GM20431 (cell line): ENCODE data around the gene DDX47.

ENCODE experiments used
- in situ Hi-C: fragments of 300-500 bp; cut with MseI, MboI; formaldehyde crosslinking; loops from one replicate; pipeline ENCODE4 v1.15.0; 2020; ENCODE audit warnings: low sequenced_read_pairs; ENCODE audit not compliant: unreplicated experiment

Gene DDX47

DNA sequence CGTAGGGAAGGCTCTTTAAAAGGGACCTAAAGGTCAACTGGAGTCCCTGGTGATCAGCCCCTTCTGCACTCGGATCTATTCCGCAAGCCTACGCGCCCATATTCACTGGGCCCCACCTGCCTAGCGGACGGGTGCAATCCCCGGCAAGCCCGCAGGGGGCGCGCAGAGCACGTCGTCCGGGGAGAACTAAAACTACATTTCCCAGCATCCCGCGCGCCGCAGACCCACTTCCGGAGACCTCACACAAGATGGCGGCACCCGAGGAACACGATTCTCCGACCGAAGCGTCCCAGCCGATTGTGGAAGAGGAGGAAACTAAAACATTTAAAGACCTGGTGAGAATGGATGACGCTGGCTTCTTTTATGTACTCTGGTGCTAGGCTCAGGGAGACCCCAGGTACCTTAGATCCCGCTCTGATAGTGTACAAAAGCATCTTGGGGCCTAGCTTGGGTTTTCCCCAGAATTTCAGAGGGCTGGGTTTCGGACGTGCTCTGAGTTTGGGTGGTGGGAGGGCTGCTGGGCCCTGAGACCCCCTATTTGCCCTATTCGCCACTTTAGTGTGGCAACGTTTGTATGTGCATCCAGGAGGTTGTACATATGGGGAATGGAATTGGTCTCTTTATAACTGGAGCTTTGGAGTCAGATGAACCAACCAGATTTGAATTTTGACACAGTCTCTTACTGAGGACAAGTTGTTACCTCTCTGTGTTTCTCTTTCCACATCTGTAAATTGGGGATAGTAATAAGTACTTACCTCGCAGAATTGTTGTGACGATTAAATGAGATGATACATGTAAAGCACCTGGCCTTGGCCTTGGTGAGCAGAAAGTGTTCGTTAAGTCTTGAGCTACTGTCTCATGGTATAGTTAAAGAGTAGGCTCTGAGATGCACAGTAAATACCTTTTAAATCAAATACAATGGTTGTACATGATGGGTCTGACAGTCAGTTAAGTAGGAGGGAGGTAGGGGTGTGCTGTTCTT, at the start of gene DDX47:
Gene DDX47 (plus strand): TSS at position 227 of the 982 bp plus-strand sequence. CDS start 22 bp downstream, at position 249.
- in situ Hi-C loops, result no loop called here

DNA sequence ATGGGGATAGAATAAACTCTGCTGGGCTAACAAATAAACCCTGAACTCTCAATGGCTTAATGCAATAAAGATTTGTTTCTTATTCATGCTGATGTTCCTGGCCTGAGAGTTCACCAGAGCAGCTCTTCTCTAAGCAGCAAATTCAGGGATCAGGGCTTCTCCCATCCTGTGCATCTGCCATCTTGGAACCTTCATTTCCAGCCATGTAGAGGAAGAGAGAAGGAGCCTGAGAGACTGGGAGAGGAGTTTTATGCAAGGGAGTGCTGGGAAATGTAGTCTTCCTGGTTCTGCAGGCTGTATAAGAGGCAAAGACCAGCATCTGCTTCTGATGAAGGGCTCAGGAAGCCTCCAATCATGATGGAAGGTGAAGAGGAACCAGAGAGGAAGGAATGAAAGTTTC, 48.3 kb upstream of the DDX47 start:
- in situ Hi-C loops, result no loop called here

DNA sequence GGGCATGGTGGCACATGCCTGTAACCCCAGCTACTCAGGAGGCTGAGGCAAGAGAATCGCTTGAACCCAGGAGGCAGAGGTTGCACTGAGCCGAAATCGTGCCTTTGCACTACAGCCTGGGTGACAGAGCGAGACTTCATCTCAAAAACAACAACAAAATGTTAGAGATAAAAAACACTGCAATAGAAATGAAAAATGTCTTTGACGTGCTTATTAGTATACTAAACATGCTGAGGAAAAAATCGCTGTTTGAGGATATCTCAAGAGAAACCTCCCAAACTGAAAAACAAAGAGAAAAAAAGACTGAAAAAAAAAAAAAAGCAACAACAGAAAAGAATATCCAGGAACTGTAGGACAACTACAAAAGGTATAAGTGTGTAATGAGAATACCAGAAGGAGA, 42.9 kb upstream of the DDX47 start:
- in situ Hi-C loops, result no loop called here

DNA sequence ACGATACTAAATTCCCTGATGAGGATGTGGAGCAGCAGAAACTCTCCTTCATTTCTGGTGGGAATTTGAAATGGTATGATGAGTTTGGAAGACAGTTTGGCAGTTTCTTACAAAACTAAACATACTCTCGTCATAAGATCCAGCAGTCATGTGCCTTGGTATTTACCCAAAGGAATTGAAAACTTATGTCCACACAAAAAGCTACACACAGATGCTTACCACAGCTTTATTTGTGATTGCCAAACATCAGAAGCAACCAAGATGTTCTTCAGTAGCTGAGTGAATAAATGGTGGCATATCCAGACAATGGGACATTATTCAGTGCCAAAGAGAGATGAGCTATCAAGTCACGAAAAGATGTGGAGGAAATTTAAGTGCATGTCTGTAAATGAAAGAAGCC, 38.4 kb upstream of the DDX47 start:
- in situ Hi-C loops, result no loop called here

DNA sequence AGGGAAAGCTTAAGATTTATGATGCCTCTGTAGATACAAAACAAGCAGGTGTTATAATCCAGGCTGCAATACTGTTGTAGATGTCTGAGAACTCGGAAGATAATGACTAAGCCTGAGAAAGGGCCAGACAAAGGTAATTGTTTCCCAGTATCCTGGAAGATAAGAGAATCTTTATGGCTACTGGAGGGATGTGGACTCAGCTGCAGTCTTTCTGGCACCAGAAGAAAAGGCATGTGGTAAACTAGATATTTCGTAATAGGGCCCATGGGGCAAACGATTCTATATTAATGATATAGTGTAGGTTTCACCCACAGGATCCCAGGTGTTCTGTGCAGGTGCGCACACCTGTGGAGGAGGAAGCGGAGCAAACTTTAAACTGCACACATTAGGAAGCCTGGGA, 36.9 kb upstream of the DDX47 start:
- in situ Hi-C loops, result no loop called here

DNA sequence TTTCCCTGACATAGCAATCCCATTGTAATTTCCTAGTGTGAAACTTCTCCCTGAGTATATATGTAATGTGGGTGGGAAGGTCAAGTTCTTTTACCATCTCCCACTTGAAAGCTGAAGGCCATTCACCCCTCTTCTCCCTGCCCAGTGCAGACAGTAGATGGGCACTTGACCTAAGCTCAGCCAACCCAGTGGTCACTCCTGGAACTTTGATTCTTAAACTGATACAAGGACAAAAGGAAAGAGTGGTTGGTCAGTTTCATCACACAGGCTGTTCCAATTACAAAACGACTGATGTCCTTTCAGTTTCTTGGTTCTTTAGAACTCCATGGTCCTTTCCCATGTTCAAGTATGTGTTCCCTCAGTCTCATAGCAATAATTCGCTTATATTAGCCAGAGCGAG, 36.1 kb upstream of the DDX47 start:
- in situ Hi-C loops, result no loop called here

DNA sequence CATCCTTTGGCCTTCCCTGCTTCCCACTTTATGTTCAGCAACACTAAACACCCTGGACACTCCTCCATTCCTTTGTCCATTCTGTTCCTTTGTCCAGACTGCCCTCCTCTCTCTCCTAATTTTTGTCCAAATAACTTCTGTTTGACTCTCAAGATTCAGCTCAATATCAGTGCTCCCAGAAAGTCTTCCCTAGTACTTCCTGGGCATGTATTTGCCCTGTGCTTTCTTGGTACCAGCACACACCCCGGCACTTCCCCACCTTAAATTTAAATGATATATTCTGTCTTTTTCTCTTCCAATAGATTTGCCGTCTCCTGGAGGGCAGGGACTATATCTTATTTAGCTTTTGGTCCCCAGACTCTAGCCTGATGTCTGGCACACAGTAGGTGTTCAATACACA, 34.1 kb upstream of the DDX47 start:
- in situ Hi-C loops, result no loop called here

DNA sequence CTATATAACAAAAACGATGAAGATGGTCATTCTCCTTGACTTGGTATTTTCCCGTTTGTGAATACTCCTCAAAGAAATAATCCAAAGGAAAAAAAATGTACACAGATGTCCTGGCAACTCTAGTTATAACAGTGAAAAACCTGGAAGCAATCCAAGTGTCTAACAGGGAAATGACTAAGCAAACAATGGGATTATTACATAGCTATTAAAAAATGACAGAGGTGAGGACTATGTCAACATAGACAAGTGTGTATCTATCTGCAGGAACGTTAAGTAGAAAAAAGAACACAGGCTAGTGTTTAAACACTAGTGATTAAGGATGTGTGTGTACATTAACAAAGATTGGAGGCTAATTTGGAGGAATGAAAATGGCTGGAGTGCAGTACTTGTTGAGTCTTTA, 33.6 kb upstream of the DDX47 start:
- in situ Hi-C loops, result no loop called here

DNA sequence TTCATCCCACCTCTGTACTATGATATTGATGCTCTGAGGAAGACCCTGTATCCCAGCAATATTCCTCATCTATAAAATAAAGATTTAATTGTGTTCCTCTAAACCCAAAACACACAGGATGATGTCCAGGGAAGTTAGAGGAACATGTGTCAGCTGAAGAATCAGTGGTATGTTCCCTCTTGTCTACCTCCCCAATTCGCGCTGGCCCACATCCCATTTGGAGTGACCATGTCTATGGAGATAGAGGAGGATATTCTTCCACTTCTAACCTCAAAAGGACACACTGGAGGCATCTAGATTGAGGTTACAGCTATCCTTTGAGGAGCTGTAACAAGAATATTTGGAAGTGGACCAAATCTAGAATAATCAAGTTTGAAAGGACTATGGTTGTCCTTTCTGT, 29.0 kb upstream of the DDX47 start:
- in situ Hi-C loops, result no loop called here

DNA sequence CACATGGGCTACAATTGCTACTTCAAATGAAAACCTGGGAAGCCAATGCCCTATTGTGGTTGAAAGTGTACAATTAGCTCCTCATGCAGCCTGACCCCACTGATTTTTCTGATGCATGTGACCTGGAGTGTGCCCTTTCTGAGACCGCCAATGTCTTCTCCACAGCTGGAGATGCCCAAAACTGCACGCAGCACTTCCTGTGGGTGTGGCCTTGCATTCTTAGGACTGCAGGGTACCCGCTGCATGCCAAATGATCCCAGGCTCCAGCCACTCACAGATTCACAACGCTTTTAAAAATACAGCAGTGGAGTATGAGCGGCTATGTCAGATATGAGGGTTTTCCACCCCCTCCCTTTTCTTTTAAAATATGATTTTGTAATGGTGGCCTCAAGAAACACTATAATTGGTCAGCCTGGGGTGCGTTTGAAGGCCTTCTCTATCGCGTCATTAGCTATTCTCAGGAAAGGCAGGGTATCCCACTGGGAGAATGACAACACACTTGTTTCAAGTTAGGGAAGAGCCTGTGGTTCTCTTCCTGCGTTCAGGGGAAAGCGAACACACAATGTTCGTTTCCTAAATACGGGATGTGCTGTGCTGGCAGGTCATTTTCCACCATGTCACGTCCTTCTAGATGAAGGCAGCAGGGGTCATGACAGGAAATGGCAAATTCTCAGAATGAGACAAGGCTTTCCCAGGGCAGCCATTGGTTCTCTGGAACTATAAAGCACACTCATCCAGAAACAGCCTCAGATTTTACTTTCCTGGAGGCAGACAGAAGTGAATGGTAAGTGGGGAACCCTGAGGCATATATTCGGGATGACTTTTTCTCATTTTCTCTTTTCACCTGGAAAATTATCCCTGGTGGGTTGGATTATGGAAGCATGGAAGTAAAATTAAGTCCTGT, 28.0 kb upstream of the DDX47 start, which contains the start of gene APOLD1:
Gene APOLD1 (plus strand): TSS at position 749 of the 904 bp plus-strand sequence. CDS start 33 bp downstream, at position 782.
- in situ Hi-C loops, result no loop called here

DNA sequence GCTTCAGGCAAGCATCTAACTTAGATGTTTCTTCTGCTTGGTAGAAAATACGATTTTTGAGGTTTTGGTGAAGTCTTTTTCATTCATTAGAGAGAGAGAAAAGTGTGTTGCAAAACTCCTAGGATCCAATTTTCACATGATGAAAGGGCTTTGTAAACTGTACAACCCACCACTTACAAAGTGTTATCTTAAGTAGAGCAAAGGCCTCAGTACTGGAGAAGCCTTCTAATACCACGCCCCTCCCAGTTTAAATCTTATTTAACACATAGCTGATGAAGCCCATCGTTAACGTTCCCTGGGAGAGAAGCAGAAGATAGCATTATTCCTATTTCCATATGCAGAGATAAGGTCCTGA, 26.8 kb upstream of the DDX47 start:
- in situ Hi-C loops, result no loop called here

DNA sequence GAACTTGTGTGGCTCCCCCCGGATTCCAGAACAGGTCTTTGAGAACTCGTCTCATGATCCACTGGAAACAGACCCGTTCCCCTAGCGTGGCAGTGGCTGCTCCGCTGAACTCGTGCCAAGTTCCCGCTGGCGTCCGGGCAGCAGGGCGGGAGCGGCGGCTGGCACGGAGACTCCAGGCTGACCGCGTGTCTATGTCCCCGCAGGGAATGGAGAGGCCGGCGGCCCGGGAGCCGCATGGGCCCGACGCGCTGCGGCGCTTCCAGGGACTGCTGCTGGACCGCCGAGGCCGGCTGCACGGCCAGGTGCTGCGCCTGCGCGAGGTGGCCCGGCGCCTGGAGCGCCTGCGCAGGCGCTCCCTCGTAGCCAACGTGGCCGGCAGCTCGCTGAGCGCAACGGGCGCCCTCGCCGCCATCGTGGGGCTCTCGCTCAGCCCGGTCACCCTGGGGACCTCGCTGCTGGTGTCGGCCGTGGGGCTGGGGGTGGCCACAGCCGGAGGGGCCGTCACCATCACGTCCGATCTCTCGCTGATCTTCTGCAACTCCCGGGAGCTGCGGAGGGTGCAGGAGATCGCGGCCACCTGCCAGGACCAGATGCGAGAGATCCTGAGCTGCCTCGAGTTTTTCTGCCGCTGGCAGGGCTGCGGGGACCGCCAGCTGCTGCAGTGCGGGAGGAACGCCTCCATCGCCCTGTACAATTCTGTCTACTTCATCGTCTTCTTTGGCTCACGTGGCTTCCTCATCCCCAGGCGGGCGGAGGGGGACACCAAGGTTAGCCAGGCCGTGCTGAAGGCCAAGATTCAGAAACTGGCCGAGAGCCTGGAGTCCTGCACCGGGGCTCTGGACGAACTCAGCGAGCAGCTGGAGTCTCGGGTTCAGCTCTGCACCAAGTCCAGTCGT, 26.2 kb upstream of the DDX47 start:
- in situ Hi-C loops, result no loop called here

DNA sequence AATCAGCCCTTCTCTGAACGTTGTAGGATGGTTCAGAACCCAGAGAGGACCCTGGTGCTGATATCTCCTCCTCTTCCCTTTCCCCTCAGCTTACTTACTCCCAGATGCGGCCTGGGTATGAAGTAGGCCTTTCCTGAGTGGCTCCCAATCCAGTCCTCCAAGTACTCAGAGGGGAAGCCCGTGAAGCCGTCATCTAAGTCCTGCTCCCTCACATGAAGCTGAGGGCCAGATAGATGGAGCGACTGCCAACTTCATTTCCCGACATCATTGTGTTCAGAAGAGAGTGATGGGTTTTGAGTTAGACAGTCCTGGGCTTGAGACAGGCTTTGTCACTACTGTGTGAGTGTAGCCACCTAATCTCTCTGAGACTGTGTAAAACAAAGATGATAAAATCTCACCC, 25.0 kb upstream of the DDX47 start:
- in situ Hi-C loops, result no loop called here

DNA sequence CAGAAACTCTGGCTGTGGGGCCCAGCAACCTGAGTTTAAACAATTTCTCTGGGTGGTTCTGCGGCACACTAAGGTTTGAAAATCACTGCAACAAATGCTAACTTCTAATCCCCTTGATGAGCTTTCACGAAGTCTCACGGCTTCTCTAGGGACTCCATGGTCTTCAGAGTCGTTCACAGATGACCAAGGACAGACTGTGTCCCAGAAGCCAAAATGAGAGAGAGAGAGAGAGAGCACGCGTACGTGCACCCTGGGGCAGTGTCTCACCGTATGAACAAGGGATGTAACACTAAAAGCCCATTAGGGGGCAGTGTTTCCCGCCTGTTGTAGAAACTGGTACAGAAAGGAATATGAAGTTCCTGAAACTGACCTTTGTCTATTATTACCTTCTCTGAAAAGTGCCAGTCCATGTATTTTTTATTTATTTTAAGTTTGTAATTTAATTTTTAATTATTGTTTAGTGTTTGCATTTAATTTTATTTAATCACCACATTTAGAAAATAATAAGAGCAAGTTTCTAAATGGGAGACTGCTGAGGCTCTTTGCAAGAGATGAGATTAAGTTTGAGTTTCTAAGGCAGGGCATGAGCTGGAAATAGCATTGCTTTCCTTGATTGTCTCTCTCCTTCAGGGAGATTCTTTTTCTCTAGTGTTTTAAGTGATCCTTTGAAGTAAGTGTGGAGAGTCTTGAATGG, 24.3 kb upstream of the DDX47 start:
- in situ Hi-C loops, result no loop called here

DNA sequence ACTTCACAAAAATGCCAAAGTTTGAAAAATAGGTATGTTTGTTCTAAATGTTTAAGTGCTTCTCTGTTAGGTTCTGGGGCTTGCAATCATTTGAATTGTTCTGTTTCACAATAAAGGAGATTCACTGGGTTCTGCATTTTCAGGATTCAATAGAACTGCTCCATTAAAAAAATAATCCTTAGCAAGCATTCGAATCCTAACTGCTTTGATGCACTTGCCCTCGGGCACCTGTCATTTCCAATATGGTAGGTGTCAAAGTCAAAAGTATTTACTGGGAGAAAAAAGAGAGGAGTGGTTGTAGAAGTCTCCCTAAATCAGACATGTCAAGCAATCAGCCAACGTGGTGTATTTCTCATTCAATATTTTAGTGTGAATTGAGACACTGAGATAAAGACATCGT, 22.2 kb upstream of the DDX47 start:
- in situ Hi-C loops, result no loop called here

DNA sequence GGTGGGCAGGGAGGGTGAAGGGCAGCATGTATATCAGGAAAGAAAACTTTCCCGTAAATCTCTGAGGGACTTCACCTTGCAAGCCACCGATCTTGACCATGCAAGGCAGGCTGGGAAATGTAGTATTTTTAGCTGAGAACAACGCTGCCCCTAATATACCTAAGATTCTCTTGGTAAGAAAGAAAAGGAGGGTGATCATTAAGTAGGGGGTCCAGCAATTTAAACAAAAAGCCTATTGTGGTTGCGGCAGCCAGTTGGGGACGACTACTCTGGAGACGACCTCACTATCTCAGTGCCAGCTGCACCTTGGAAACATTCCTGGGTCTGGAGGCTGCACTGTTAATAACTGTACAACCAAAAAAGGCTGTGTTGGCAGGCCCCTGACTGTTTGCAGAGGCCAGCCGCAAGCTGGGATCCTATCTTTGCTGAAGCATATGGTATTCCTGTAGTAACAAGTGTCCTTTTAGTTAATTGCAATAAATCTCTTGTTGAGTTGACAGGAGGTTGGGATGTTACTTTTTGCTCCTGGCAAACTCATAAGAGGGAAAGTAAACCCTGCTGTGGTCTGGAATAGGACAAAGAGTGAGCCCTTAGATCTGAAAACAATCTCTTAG, 21.3 kb upstream of the DDX47 start:
- in situ Hi-C loops, result no loop called here

DNA sequence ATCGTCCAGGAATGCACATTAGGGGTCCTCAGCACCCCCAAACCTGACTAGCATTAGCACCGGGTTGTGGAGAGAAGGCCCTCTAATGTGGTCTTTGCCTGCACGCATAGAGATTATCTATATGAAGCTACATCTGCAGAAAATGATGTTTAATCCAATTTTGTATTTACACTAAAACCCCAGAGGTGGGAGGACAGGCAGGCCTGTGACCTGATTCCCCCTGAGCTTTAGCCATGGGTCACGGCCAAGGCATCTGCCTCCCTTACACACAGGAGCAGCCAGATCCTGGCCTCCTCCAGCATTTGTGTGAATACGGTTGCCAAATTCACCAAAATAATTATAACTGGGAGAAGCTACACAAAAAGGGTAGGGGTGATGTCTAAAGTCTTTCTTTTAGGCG, 20.7 kb upstream of the DDX47 start:
- in situ Hi-C loops, result no loop called here

DNA sequence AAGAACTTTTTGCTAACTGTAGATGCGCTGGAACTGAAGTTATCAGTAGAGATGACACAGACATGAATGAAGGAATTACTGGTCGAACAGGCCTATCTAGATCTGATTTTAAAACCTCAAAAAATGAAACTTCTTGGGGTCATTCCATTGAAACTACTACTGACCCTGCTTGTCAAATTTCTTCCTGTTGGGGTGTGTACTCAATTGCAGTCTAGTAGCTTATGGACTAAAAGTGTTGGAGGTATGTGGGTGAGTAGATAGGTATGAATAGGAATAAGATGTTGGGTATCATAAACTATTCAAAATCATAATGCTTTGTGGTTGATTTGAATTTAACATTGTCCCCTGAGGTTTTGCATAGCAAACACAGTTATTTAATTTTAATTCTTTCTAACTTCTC, 18.5 kb upstream of the DDX47 start:
- in situ Hi-C loops, result no loop called here

DNA sequence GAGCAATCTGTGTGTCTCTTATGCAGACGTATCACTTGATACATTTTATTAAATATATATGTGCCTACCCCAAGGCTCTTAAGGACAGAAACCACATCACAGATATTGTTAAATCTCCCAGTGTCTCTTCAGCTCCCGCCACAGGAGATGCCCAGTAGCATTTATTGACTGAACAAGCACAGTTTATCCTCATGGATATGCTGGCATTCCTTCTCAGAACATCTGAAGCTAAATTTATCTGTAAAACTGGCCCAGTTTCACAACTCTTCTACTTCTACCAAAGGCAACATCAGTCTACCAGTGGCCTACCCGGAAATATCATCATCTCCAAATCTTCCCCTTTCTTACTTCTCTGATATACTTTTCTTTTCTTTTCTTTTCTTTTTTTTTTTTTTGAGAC, 17.0 kb upstream of the DDX47 start:
- in situ Hi-C loops, result no loop called here
